Caco-2 (cell line): ENCODE results near the gene TYMP. TPM values are rescaled to one million over a fixed set of nuclear protein-coding genes. Genes with fewer than 3 reads are reported as not detected.

Source experiments
- BruUV-seq: library from RNA; stranded (reverse); fragments of 400-500 nt; replicated peaks from 2 replicates; lab custom pipeline; 2021; lab: Mats Ljungman, UMichigan
- CTCF ChIA-PET: fragments of 300-600 bp; sonication (Branson Sonifier 250); formaldehyde crosslinking; loops from one replicate; lab custom pipeline; 2022; ENCODE audit warnings: antibody characterized with exemption; lab: Charles Lee
- POLR2A ChIA-PET: fragments of 300-600 bp; sonication (Branson Sonifier 250); formaldehyde crosslinking; loops from one replicate; lab custom pipeline; 2022; ENCODE audit warnings: antibody characterized with exemption; lab: Charles Lee
- DNase-seq, 2 experiments: peaks; one replicate each; pipeline versions ENCODE4 v3.0.0 to v3.0.0-alpha.2; 2020 to 2022
- H3K27me3 ChIP-seq: replicated peaks from 2 replicates; pipeline ENCODE4 v1.6.0; 2011; ENCODE audit warnings: low read length; ENCODE audit not compliant: control insufficient read depth, insufficient read depth
- H3K36me3 ChIP-seq: 2 replicates; pipeline ENCODE4 v1.5.1; 2011; ENCODE audit warnings: low read length; ENCODE audit not compliant: control insufficient read depth, insufficient read depth
- H3K4me1 ChIP-seq: fragments of 250-450 bp; sonication (Bioruptor Pico); 2 replicates; pipeline ENCODE4 v1.5.1; 2020; ENCODE audit warnings: mild to moderate bottlenecking
- H3K4me3 ChIP-seq: 2 replicates; pipeline ENCODE4 v1.5.1; 2011; ENCODE audit warnings: low read depth, mild to moderate bottlenecking, control low read depth, low read length
- H3K9me3 ChIP-seq: fragments of 250-450 bp; sonication (Bioruptor Pico); 2 replicates; pipeline ENCODE4 v1.5.1; 2020; ENCODE audit warnings: mild to moderate bottlenecking, moderate library complexity
- H3K27ac Mint-ChIP-seq: one replicate; pipeline ENCODE4 v1.8.0; 2022; ENCODE audit warnings: mixed read lengths; ENCODE audit not compliant: unreplicated experiment
- H3K27me3 Mint-ChIP-seq: one replicate; pipeline ENCODE4 v1.8.0; 2022; ENCODE audit warnings: mixed read lengths; ENCODE audit not compliant: insufficient read depth, unreplicated experiment
- H3K36me3 Mint-ChIP-seq: one replicate; pipeline ENCODE4 v1.8.0; 2022; ENCODE audit warnings: mild to moderate bottlenecking, mixed read lengths; ENCODE audit not compliant: insufficient read depth, unreplicated experiment
- H3K4me1 Mint-ChIP-seq: one replicate; pipeline ENCODE4 v1.8.0; 2022; ENCODE audit warnings: low read depth, mixed read lengths; ENCODE audit not compliant: unreplicated experiment
- H3K4me3 Mint-ChIP-seq: one replicate; pipeline ENCODE4 v1.8.0; 2022; ENCODE audit warnings: mild to moderate bottlenecking, moderate library complexity, mixed read lengths; ENCODE audit not compliant: unreplicated experiment
- H3K9me3 Mint-ChIP-seq: one replicate; pipeline ENCODE4 v1.8.0; 2022; ENCODE audit warnings: mixed read lengths; ENCODE audit not compliant: unreplicated experiment
- intact Hi-C: fragments of 100-400 bp; cut with micrococcal nuclease; formaldehyde crosslinking; loops from one replicate; pipeline ENCODE4 v1.10.0; 2022; ENCODE audit not compliant: unreplicated experiment
- total RNA-seq: library from RNA; stranded (reverse); gene quantifications from 2 replicates; pipeline ENCODE4 v1.2.3, GENCODE V29; 2022
- TF ChIP-seq, protein P1 (sequence below), 2 experiments: fragments of 200-600 bp in 1 of 2; IDR thresholded peaks; 1 replicate in 1 of 2; 2 replicates in 1 of 2; pipeline versions ENCODE4 v1.5.1 to v1.8.0; 2011 to 2022; ENCODE audit warnings: antibody characterized with exemption in 1 of 2, control low read depth in 1 of 2, inconsistent platforms in 1 of 2, low read depth in 1 of 2, low read length in 1 of 2, mild to moderate bottlenecking in 1 of 2, moderate library complexity in 1 of 2; ENCODE audit not compliant: insufficient read depth in 1 of 2, severe bottlenecking in 1 of 2, unreplicated experiment in 1 of 2

TYMP gene
- total RNA-seq, 1 experiment from 2014 or later, result 3.9 TPM

DNA sequence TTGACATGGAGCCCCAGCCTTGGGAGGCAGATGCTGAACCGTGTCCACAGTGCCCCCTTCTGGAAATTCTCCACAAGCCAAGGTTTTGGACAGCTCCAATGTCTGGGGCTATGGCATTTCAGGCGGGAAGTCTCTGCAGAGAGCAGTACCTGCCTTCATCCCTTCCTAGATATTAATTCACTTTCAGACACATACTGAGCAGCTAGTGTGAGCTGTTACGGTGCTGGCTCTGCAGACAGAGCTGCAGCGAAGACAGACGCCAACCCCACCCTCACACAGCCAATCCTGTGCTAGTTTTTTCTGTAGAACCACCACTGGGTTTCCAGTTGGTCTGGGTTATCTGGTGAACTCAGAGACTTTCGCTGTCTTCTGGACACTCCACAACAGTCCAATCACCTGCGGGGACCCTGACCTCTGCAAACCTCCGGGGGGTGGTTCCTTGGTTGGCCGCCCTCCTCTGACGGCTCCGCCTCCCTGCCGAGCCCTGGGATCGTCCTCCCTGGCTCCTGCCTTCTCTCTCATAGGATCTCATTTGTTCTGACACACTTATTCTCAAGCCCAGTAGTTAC is 31.4 kb downstream of the TYMP start:
- Histone ChIP-seq H3K4me1 (peaks cover 6% of the 10 kb centered on the region; the same call in 1 of the 2 replicates), H3K4me3 (peak overlapping the region; percentile 1; the same call in 1 of the 2 replicates), H3K27me3 (no peaks in the 10 kb centered on the region), H3K9me3 (no peaks in the 10 kb centered on the region), H3K36me3 (no peaks in the 10 kb centered on the region)
- POLR2A ChIA-PET, result interaction anchor here (1.1 to 2.6 kb wide), 2 partner anchors 10 to 27 kb away, joined by 5 to 14 read pairs; partner anchors contain the start of genes LMF2, NCAPH2 and SCO2
- BruUV-seq, result no TSS peak
- peak; percentile 86 to 88 for DNase-seq
- Mint-ChIP-seq H3K27ac (peak overlapping the region; percentile 63), H3K36me3 (peaks cover 5% of the 10 kb centered on the region), H3K4me1 (peaks cover 7% of the 10 kb centered on the region), H3K9me3 (no peaks in the 10 kb centered on the region), H3K27me3 (no peaks in the 10 kb centered on the region), H3K4me3 (peak overlapping the region; percentile 53)
- TF ChIP-seq, protein P1, sequence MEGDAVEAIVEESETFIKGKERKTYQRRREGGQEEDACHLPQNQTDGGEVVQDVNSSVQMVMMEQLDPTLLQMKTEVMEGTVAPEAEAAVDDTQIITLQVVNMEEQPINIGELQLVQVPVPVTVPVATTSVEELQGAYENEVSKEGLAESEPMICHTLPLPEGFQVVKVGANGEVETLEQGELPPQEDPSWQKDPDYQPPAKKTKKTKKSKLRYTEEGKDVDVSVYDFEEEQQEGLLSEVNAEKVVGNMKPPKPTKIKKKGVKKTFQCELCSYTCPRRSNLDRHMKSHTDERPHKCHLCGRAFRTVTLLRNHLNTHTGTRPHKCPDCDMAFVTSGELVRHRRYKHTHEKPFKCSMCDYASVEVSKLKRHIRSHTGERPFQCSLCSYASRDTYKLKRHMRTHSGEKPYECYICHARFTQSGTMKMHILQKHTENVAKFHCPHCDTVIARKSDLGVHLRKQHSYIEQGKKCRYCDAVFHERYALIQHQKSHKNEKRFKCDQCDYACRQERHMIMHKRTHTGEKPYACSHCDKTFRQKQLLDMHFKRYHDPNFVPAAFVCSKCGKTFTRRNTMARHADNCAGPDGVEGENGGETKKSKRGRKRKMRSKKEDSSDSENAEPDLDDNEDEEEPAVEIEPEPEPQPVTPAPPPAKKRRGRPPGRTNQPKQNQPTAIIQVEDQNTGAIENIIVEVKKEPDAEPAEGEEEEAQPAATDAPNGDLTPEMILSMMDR (IDR thresholded peaks at IDR 0.05; ENCODE audit: insufficient read depth in 1 of 2, low read depth in 1 of 2, low read length in 1 of 2, severe bottlenecking in 1 of 2, unreplicated experiment in 1 of 2), result peak; percentile 40 to 62
- intact Hi-C loops, result loop anchor here (1.0 to 2.0 kb wide), 2 partner anchors 14 to 41 kb away; no protein-coding TSS in a partner anchor
- CTCF ChIA-PET, result interaction anchor here (0.5 to 3.8 kb wide), 9 partner anchors 9 to 231 kb away, joined by 3 to 19 read pairs (median 6); partner anchors contain the start of genes ADM2, LMF2, NCAPH2 and SCO2

DNA sequence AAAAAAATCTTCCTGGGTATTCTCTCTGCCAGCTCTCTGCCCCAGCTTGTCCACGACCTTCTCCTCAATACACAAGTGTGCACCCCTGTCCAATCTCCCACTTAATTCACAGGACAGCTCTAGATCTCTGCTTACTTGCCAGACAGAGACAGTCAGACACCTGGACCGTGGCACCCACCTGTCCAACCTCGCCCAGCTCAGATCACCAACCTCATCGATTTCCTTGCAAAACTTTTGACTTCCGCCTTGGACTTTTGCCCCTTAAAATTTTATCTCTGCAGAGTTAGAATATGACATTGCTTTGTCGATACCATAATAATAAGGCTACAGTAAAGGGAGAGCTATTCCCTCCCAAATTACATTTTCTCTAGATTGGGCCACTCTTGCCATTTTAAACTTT is 32.7 kb downstream of the TYMP start:
- Mint-ChIP-seq H3K27me3 (no peaks in the 10 kb centered on the region), H3K4me1 (peaks cover 7% of the 10 kb centered on the region), H3K9me3 (no peaks in the 10 kb centered on the region), H3K27ac (no peak overlapping the region), H3K4me3 (no peak overlapping the region), H3K36me3 (peaks cover 5% of the 10 kb centered on the region)
- TF ChIP-seq, protein P1 (IDR thresholded peaks at IDR 0.05; ENCODE audit: insufficient read depth in 1 of 2, low read depth in 1 of 2, low read length in 1 of 2, severe bottlenecking in 1 of 2, unreplicated experiment in 1 of 2), result no peak
- Histone ChIP-seq H3K4me1 (peaks cover 6% of the 10 kb centered on the region; the same call in 1 of the 2 replicates), H3K36me3 (no peaks in the 10 kb centered on the region), H3K27me3 (no peaks in the 10 kb centered on the region), H3K9me3 (no peaks in the 10 kb centered on the region), H3K4me3 (no peak overlapping the region)
- ChIA-PET POLR2A (interaction anchor here (2.6 kb wide), 1 partner anchor 11 kb away, joined by 14 read pairs; the partner anchor contains the start of genes LMF2 and NCAPH2), CTCF (interaction anchor here (0.7 to 3.8 kb wide), 6 partner anchors 11 to 188 kb away, joined by 4 to 19 read pairs (median 7); partner anchors contain the start of genes LMF2, NCAPH2, SCO2 and SYCE3)
- no TSS peak for BruUV-seq
- intact Hi-C loops, result no loop called here
- no peak for DNase-seq

DNA sequence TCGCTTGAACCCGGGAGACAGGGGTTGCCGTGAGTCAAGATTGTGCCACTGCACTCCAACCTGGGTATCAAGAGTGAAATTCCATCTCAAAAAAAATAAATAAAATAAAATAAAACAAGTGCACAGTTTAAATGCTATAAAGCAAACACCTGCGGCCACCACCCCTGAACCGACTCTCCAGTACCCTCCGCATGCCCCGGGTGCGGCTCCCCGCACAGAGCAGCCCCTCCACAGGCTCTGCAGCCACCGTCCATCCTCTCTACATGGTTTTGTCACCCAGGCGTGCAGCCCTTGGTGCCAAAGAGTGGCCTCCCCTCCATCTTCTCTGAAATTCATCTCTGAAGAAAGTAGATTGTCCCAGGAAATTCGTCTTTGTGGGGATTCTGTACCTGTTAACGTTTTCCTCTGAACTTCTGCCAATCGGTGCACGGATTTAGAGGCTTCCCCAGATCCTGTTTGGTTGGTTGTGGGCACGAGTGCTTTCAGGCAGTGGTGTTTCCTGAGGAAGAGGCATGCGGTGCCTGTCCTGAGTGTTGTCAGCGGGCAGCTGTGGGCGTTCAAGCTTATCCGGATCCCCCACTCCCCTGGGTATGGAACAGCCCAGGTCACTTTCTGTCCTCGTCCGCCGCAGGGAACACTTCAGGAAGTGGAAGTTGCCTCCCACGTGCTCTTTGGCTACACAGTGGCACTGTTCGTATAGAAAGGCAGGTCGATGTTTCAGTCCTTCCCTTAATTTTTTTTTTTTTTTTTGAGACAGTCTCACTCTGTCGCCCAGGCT is 39.1 kb downstream of the TYMP start:
- ChIA-PET CTCF (no interaction called here), POLR2A (interaction anchor here (1.1 kb wide), 1 partner anchor 17 kb away, joined by 5 read pairs; the partner anchor contains the start of genes LMF2 and NCAPH2)
- TF ChIP-seq, protein P1 (IDR thresholded peaks at IDR 0.05; ENCODE audit: insufficient read depth in 1 of 2, low read depth in 1 of 2, low read length in 1 of 2, severe bottlenecking in 1 of 2, unreplicated experiment in 1 of 2), result no peak
- BruUV-seq, result no TSS peak
- Histone ChIP-seq H3K36me3 (no peaks in the 10 kb centered on the region), H3K9me3 (no peaks in the 10 kb centered on the region), H3K27me3 (no peaks in the 10 kb centered on the region), H3K4me1 (no peaks in the 10 kb centered on the region), H3K4me3 (no peak overlapping the region)
- H3K9me3 Mint-ChIP-seq, result no peaks in the 10 kb centered on the region
- H3K4me3 Mint-ChIP-seq, result no peak overlapping the region
- H3K4me1 Mint-ChIP-seq, result peaks cover 7% of the 10 kb centered on the region
- no peak overlapping the region for H3K27ac Mint-ChIP-seq
- no peak for DNase-seq
- intact Hi-C loops, result no loop called here
- H3K36me3 Mint-ChIP-seq, result peaks cover 9% of the 10 kb centered on the region
- H3K27me3 Mint-ChIP-seq, result no peaks in the 10 kb centered on the region
